Activated CD8-positive, alpha-beta memory T cell treated with anti-CD3 and anti-CD28 coated beads for 4 hours (primary cell): ENCODE data around the gene SLC12A7.
"Not testable (repeated sequence)": the region's sequence is repeated elsewhere in the genome, so short reads cannot be mapped to it uniquely, and the experiment has no call there.

ENCODE experiments used
- DNase-seq, 2 donors: peaks; one replicate each; pipeline ENCODE4 v3.0.0-alpha.2; 2020; ENCODE audit warnings: low read depth in 2 of 2

Gene SLC12A7

GRCh38 chr5:1062761-1063568 lies 48.9 kb downstream of the SLC12A7 start:
- no peak for DNase-seq

- DNase-seq: no peak
These were observed 49.9 kb downstream of the SLC12A7 start for GRCh38 chr5:1061916-1062315.

GRCh38 chr5:1061292-1061691 lies 50.6 kb downstream of the SLC12A7 start:
- DNase-seq: not testable (repeated sequence)

- DNase-seq: no peak
These were observed 51.3 kb downstream of the SLC12A7 start for GRCh38 chr5:1060535-1060981.

GRCh38 chr5:1059884-1060263 lies 52.0 kb downstream of the SLC12A7 start:
- no peak for DNase-seq

- DNase-seq: no peak
These were observed 52.6 kb downstream of the SLC12A7 start for GRCh38 chr5:1058988-1059883.

GRCh38 chr5:1058083-1058945 lies 53.5 kb downstream of the SLC12A7 start:
- DNase-seq: no peak

GRCh38 chr5:1057485-1058082 lies 54.3 kb downstream of the SLC12A7 start:
- no peak for DNase-seq

- no peak for DNase-seq
These were observed 55.0 kb downstream of the SLC12A7 start for GRCh38 chr5:1056611-1057484.

- DNase-seq: no peak
These were observed 55.8 kb downstream of the SLC12A7 start for GRCh38 chr5:1055896-1056610.

GRCh38 chr5:1054799-1055775 lies 56.8 kb downstream of the SLC12A7 start:
- no peak for DNase-seq

- DNase-seq: no peak
These were observed 57.7 kb downstream of the SLC12A7 start for GRCh38 chr5:1054018-1054798.

- no peak for DNase-seq
These were observed 58.4 kb downstream of the SLC12A7 start for GRCh38 chr5:1053391-1054017.

GRCh38 chr5:1052641-1053390 lies 59.0 kb downstream of the SLC12A7 start:
- no peak for DNase-seq

GRCh38 chr5:1052076-1052475 lies 59.8 kb downstream of the SLC12A7 start:
- no peak for DNase-seq

- no peak for DNase-seq
These were observed 60.5 kb downstream of the SLC12A7 start for GRCh38 chr5:1051366-1051720.
